BE2C (cell line): Measurements from ENCODE around the gene KLF16.

ENCODE experiments used
- DNase-seq: peaks from one replicate; pipeline ENCODE4 v3.0.0-alpha.2; 2020
- H3K27me3 ChIP-seq: fragments of 250-450 bp; sonication (Bioruptor Pico); 2 replicates; pipeline ENCODE4 v1.5.1; 2020; ENCODE audit warnings: mild to moderate bottlenecking
- H3K36me3 ChIP-seq: fragments of 250-450 bp; sonication (Bioruptor Pico); 2 replicates; pipeline ENCODE4 v1.5.1; 2020; ENCODE audit warnings: mild to moderate bottlenecking
- H3K4me1 ChIP-seq: fragments of 250-450 bp; sonication (Bioruptor Pico); 2 replicates; pipeline ENCODE4 v1.5.1; 2020
- H3K4me3 ChIP-seq: 2 replicates; pipeline ENCODE4 v1.5.1; 2011; ENCODE audit warnings: low read depth, low read length
- H3K9me3 ChIP-seq: fragments of 250-450 bp; sonication (Bioruptor Pico); 2 replicates; pipeline ENCODE4 v1.5.1; 2020
- CTCF ChIP-seq: IDR thresholded peaks from 2 replicates; pipeline ENCODE4 v1.5.1; 2012; ENCODE audit warnings: mild to moderate bottlenecking, low read depth, low read length

KLF16 gene

GRCh38 chr19:1872807-1873523 lies 9.6 kb upstream of the KLF16 start:
- no peaks in the 10 kb centered on the region for H3K9me3 ChIP-seq
- H3K27me3 ChIP-seq = no peaks in the 10 kb centered on the region
- peak overlapping the region; percentile 94 for H3K4me3 ChIP-seq
- DNase-seq = no peak
- peaks cover 28% of the 10 kb centered on the region for H3K36me3 ChIP-seq
- TF ChIP-seq CTCF = no peak
- H3K4me1 ChIP-seq = peaks cover 4% of the 10 kb centered on the region; the same call in 1 of the 2 replicates

GRCh38 chr19:1871630-1872029 lies 8.3 kb upstream of the KLF16 start:
- no peak overlapping the region for H3K4me3 ChIP-seq
- DNase-seq = no peak
- peaks cover 4% of the 10 kb centered on the region; the same call in 1 of the 2 replicates for H3K4me1 ChIP-seq
- TF ChIP-seq CTCF = no peak
- peaks cover 28% of the 10 kb centered on the region for H3K36me3 ChIP-seq
- no peaks in the 10 kb centered on the region for H3K27me3 ChIP-seq
- no peaks in the 10 kb centered on the region for H3K9me3 ChIP-seq

GRCh38 chr19:1871140-1871597 lies 7.8 kb upstream of the KLF16 start:
- no peak for TF ChIP-seq CTCF
- DNase-seq = no peak
- Histone ChIP-seq H3K4me3 (no peak overlapping the region), H3K9me3 (no peaks in the 10 kb centered on the region), H3K27me3 (no peaks in the 10 kb centered on the region), H3K36me3 (peaks cover 28% of the 10 kb centered on the region), H3K4me1 (peaks cover 4% of the 10 kb centered on the region; the same call in 1 of the 2 replicates)

- no peak overlapping the region for H3K4me3 ChIP-seq
- H3K36me3 ChIP-seq = peaks cover 32% of the 10 kb centered on the region
- DNase-seq = no peak
- H3K4me1 ChIP-seq = peaks cover 8% of the 10 kb centered on the region
- no peaks in the 10 kb centered on the region; the same call in 1 of the 2 replicates for H3K9me3 ChIP-seq
- no peak for TF ChIP-seq CTCF
- H3K27me3 ChIP-seq = no peaks in the 10 kb centered on the region
Observed at GRCh38 chr19:1868971-1869370, 5.6 kb upstream of the KLF16 start.

GRCh38 chr19:1867349-1867724 lies 4.0 kb upstream of the KLF16 start:
- no peak for TF ChIP-seq CTCF
- DNase-seq = no peak
- no peaks in the 10 kb centered on the region for H3K27me3 ChIP-seq
- H3K36me3 ChIP-seq = peaks cover 17% of the 10 kb centered on the region
- H3K4me1 ChIP-seq = peaks cover 4% of the 10 kb centered on the region
- no peaks in the 10 kb centered on the region; the same call in 1 of the 2 replicates for H3K9me3 ChIP-seq
- H3K4me3 ChIP-seq = no peak overlapping the region

- Histone ChIP-seq H3K27me3 (no peaks in the 10 kb centered on the region), H3K9me3 (no peaks in the 10 kb centered on the region; the same call in 1 of the 2 replicates), H3K4me3 (no peak overlapping the region), H3K4me1 (peaks cover 4% of the 10 kb centered on the region), H3K36me3 (peaks cover 14% of the 10 kb centered on the region)
- no peak for TF ChIP-seq CTCF
- peak; percentile 7 for DNase-seq
Observed at GRCh38 chr19:1866693-1867348, 3.4 kb upstream of the KLF16 start.
